ENCODE results near the gene NUFIP1.

DNA sequence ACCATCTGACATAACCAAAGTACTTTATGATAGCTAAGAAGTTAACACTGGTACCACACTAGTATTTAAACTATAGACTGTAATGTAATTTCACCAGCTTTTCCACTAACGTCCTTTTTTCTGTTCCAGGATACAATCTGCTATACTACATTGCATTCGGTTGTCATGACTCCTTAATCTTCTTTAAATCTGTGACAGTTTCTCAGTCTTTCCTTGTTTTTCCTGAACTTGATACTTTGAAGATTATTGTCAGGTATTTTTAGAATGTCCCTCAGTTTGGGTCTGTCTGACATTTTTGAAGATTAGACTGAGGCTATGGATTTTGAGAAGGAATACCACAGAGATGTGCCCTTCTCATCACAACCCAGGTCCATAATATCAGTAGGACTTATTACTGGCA, 36.6 kb downstream of the NUFIP1 start:
- TF ChIP-seq CTCF (conservative IDR thresholded peaks at IDR 0.05 in 1 of 2, IDR thresholded peaks at IDR 0.05 in 1 of 2; ENCODE audit: low read depth in 1 of 2, low read length in 2 of 2) (no peak), EZH2 (IDR thresholded peaks at IDR 0.05; ENCODE audit: low read length, missing control alignments) (no peak)

All from fibroblast of lung (primary cell).